ENCODE data around the gene IGSF3. TPM values are rescaled to one million over a fixed set of nuclear protein-coding genes. Genes with fewer than 3 reads are reported as not detected.
"Not testable (repeated sequence)": the region's sequence is repeated elsewhere in the genome, so short reads cannot be mapped to it uniquely, and the experiment has no call there.

The IGSF3 gene
- total RNA-seq, 1 donor from 2014 or later, result 0.84 TPM

DNA sequence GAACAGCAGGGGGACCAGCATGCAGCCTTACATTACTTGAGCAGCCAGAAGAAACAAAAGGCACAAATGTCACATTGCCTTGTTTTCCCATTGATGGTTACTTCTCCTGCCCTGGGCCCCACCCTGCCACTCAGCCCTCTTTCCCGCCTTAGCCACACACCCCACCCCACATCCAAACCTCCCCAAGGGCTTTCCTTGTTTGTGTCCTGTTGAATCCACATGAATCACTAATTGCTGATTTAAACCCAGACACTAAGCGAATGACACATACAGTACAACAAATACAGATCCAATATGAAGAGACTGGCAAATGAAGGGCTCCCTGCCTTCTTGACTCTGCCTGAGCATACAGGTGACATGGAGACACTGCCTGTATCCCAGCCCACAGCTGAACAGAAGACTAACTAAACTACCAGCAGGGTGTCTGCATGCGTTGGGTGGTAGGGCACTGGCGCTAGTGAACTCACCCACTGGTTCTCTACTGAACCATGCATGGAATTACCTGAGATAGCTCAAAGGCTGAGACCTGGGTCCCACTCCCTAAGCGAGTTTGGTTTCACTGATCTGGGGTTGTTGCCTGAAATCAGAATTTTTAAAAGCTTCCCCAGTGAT lies 3.1 kb downstream of the IGSF3 start:
- DNase-seq (ENCODE audit: low spot score), result no peak

DNA sequence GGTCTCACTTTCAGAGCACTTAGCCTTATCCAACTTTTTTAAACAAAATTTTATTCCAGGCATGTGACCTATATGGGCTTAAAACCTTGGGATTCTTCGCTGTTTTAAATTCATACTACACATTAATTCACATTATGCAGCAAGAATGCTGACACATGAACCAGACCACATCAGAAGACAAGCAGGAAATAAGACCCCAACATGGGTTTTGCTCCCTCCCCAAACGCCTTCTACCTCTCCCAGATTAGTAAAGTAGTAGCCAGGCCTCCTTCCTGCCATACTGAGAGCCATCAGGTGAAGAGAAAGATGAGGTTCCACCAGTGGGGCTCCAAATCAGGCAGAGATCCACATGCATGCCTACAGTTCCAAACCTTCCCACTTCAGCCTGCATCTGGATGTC lies 3.7 kb downstream of the IGSF3 start:
- DNase-seq (ENCODE audit: low spot score), result no peak

DNA sequence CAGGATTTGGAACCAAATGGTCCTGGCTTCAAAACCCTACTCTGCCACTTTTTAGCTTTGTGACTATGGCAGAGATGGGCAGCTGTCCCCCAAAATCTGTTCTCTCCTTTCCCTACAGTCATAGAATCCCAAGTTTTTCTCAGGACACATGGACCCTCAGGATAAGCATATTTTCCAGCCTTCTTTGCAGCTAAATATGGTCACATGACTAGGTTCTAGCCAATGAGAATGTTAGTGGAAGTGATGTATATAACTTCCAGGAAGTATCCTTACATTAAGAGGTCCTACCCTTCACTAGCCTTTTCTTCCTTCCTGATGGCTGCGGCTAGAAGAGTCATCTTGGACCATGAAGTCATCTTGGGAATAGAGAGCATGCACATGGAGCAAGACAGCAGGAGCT lies 5.9 kb downstream of the IGSF3 start:
- DNase-seq (ENCODE audit: low spot score), result no peak

DNA sequence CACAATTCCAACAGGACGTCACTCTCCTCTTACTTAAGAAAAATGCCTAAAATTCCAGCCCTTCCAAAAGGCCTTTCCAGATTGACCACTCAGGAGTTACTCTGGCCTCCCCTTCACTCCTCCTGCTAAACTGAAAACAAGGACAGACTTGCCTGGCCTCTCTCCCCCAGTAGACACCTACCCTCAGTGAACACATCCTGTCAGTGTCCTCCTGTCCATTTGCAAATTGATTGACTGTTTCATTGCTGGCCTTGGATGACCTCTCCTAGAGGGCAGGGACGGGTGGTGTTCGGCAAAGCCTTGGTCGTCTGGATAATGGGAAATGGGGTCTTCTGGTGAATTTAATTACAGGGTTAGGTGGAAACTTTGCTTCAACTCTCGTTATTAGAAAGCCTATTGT lies 8.9 kb downstream of the IGSF3 start:
- DNase-seq (ENCODE audit: low spot score), result not testable (repeated sequence)

DNA sequence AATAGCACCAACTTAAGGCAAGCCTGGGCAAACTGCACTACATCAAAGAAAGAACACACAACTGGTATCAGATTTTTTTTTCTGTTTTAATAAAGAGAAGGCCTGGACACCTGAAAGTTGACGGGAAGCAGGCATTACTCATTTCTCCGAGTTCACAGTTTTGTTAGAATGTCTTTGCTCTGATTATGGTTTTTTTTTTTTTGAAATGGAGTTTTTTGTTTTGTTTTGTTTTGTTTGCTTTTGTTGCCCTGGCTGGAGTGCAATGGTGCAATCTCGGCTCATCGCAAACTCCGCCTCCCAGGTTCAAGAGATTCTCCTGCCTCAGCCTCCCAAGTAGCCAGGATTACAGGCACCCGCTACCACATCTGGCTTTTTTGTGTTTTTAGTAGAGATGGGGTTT lies 9.7 kb downstream of the IGSF3 start:
- DNase-seq (ENCODE audit: low spot score), result not testable (repeated sequence)

DNA sequence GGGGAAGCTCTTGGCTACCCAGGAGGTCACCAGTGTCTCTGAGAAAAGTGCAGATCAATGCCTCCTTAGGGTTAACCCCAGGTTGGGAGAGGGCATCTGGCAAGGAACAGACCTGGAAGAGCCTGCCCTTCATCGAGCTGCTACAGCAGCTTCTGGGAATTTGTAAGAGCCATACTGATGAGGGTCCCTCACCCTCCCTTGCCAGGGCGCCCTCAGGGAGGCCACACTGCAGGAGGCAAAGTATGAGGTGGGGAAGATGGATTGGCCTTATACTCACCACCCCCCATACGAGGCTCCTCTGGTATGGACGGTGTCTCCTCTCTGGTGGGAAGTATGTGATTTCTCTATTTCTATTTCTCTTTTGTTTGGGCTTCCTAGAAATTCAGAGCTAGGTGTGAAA lies 13.2 kb downstream of the IGSF3 start:
- DNase-seq (ENCODE audit: low spot score), result no peak

DNA sequence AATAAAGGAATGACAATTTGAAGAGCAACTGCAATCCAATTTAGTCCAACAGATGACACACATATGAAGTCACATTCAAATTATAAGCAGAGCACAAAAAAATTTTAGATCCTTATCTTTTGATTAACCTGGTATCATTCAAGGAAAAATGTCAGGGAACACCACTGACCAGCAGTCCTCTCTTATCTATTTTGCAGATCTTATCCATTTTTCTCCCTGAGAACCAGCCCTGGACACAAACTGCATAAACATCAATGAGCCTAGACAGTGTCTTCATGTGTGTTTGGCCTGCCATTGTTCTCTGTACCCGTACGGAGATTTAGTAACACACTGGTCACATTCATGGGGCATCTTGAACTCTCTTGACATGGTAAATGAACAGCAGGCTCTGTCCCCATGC lies 14.9 kb downstream of the IGSF3 start:
- DNase-seq (ENCODE audit: low spot score), result not testable (repeated sequence)

DNA sequence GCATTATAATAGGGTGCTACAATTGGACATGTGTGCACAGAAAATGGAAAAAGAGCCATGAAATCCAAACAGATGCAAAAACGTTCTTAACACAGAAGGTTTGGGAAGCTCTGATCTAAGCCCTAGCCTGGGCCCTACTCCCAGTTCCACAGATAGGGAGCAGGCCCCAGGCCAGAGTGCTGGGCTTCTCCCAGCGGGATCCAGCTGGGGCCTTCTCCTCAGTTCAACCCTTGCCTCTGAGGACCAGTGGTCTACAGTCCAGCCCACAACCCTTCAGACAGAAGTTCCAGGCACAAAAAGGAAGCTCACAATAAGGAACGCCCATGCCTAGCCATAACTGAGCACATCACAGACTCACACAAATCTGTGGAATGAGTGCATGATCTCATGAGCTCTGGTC lies 16.8 kb downstream of the IGSF3 start:
- DNase-seq (ENCODE audit: low spot score), result not testable (repeated sequence)

DNA sequence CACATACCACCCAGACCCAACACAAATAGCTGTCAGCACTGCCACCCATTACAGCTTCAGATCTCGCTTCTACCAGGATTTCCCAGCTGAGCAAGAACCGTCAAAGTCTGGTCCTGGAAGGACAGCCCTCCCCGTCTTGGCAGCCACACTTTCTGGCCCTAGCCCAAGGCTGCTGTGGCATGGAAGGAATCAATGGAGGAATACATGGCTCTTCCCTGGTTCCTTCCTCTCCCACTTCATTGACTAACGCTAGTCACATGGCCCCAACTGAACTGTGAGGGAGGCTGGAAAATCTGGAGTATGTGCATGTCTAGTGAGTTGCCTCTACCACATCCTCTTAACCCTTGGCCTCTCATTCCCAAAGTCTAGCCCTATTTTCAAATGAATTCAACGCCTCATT lies 18.5 kb downstream of the IGSF3 start:
- not testable (repeated sequence) for DNase-seq (ENCODE audit: low spot score)

DNA sequence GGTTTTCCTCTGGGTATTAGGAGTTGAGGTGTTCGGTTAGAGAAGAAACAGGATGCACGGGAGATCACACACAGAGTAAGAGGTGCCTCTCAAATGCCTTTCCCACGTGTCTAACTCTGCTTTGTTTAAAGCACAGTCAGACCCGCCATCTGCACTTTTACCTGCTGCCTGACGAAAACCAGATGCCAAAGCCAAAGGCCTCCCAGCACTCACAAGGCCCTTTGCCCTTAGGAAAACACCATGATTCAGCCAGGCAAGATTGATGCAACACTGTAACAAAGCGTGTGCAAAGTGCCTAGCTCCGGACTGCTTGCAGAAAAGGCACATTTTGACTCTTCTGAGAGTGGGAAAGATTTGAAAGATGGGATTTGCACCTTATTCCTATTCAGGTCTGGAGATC lies 19.2 kb downstream of the IGSF3 start:
- DNase-seq (ENCODE audit: low spot score), result not testable (repeated sequence)

DNA sequence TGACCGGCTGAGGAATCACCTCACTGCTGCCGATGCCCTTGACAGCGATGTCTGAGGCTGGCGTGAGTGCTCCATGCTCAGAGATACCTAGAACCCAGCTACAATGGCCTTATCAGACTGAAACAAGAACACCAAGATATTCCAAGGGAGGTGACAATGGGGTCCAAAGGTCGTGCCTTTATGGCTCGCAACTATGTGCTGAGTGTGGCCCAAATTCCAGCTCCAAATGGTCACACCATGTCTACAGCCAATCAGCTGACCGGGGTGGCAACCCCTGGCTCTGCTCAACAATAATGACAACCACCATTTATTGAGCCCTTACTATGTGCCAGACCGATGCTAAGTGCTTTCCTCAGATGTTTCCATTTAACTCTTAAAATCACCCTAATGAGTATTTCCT lies 20.3 kb downstream of the IGSF3 start:
- not testable (repeated sequence) for DNase-seq (ENCODE audit: low spot score)

DNA sequence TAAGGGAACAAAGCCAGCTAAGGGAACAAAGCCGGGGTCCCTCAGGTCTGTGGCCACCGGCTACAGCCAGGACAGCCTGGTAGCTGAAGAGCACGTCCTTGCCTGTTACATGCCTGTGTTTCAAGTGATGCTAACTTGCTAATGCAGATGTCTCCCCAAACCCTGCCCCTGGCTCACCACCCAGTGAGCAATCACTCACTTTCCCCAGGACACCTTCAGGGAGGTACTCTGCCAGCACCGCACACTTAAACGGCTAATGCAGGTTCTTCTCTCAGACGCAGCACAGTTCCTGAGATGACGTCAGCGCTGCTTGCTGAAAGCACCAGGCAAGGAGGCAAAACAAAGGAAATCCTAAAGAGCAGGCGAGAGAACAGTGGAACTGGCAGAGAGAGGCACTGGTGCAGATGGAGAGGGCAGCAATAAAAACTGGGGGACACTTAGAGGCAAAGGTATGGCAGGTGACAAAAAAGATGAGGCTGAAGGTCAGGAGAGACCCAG lies 20.8 kb downstream of the IGSF3 start:
- DNase-seq (ENCODE audit: low spot score), result not testable (repeated sequence)

DNA sequence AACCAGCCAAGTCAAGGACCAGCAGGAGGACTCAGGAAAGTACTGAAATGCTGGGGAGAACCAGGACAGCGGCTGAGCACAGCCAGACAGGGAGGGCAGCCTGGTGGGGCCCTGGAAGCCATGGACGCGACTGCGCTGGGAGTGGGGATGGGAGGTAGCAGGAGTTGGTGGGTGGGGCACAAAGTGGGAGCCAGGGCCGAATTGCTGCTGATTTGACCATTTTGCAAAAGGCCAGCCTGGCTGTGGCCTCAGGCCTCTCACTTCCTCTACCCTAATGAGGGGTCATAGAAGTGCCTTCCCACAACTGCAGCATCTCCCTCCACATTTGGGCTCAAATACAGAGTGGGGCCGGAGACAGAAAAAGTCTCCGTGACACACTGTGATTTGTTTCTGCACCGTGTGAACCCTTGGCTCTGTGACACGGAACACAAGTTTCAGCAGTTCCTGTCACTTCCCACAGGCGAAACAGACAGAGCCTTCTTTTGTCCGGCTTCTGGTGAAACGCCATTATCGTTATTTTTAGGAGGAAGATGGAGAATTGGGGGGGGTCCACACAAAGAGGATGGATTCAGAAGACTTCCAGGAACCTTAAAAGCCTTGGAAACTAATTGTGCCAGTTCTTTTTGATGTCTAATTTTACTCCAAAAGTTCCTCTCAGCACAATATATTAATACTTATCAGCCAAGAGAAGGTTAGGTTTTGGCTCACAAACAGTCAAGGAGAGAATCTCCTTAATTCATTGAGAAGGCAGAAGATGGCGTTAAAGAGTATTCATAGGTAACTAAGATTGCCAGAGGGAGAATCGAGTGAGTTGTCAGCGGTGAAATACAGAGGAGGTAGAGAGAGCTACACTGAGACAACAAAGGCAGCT lies 21.5 kb downstream of the IGSF3 start:
- not testable (repeated sequence) for DNase-seq (ENCODE audit: low spot score)

DNA sequence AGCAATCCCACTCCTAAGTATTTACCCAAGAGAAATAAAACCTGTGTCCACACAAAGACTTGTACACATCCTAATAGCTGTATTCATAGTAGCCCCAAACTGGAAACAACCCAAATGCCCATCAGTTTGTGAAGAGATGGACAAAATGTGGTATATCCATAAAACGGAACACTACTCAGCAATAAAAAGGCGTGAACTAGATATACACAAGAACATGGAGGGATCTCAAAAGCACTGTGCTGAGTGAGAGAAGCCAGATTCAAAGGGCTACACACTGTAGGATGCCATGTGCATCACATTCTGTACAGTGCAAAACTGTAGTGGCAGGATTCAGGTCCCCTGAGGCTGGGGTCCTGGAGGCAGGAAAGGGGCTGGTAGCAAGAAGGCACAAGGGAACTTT lies 22.5 kb downstream of the IGSF3 start:
- DNase-seq (ENCODE audit: low spot score), result not testable (repeated sequence)

DNA sequence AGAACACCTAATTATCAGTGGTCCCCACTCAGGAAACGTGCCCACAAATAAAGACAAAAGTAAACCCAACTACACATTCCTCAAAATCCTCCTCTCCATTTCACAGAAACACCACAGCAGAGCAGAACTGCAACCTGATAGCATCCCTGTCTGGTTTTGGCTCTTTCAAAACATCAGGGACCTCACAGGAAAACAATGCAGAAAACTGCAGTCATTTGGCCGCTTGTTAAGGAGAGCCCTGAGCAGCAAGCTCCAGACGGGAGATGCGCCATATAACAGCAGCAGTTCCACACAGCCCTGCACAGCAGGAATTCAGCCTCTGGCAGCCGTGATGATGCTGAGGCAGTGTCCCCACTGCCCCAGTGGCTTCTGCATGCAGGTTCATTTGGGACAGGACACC lies 23.4 kb downstream of the IGSF3 start:
- DNase-seq (ENCODE audit: low spot score), result not testable (repeated sequence)

DNA sequence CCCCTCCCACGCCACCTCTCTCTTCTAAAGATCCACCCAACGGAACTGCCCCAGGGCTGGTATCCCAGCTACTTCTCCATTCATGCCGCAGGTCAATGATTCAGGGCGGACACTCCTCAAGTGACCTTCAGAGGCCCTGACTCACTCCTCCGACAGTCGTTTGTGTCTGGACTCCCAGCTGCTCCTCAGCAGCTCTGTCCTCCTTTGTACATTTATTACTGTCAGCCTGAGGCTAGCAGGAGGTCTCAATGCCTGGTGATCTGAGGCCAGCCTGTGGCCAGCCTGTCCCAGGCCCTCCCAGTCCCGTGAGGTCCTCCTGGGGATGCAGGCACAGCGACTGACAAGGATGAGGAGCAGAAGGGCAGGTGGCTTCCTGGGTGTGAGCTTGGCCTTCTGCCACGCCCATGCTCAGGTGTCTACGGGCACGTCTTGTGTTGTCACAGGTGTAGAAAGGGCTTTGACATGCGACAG lies 24.2 kb downstream of the IGSF3 start:
- not testable (repeated sequence) for DNase-seq (ENCODE audit: low spot score)

DNA sequence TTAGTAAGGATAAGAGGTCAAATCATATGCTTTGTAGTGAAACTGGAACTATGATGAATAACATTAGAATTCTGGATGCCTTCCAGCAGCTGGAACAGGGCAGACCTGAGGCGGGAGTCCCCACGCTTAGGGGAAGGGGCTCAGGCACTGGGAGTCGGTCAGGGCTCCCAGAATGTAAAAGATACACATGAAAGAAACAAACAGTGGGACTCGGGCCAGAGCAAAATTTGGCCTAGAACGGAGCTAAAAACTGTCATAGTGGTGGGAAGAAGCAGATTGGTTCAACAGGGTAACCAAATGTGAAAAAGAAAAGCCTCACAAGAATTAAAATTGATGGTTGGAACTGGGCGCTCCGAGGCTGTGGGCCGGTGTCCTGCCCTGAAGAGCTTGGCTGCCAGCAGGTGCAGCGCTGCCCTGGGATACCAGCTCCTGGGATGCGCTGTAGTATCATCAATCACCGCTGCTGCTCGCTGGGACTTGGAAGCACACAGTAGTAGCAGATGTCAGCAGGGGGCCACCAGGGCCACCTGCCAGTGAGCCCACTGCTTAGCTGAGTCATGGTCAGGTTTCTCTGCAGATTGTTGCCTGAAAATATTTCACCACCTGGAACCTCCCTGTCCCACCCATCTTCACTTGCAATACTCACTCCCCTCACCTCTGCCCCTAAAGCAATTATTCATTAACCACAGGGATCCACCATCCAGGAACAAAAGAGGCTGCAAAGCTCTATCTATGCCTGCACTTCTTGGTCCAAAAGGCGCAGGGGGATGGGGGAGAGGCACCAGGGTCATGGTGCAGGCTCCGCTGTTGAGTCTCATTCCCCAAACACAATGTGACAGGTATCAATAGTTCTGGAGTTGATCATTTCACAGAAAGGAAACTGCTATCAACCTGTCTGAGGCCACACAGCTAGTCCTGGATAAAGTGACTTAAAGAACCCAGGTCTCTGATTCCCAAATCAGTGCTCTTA lies 24.9 kb downstream of the IGSF3 start:
- DNase-seq (ENCODE audit: low spot score), result not testable (repeated sequence)

DNA sequence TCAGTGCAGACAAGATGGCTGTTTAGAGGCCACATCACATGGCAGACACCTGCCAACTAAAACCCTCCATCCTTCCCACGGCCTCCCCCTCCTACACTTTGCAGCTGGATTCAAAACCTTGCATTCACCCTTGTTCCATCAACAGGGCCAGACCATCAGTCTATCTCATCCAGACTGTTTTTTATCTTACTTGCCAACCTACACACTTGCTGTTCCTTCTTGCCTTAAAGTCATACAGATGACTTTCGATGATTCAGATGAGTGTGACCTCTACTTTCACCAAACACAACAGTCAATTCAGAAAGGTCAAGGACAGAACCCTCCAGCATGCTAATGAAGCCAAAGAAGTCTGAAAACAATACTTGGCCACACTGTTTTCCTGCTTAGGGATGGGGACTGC lies 29.9 kb downstream of the IGSF3 start:
- not testable (repeated sequence) for DNase-seq (ENCODE audit: low spot score)

DNA sequence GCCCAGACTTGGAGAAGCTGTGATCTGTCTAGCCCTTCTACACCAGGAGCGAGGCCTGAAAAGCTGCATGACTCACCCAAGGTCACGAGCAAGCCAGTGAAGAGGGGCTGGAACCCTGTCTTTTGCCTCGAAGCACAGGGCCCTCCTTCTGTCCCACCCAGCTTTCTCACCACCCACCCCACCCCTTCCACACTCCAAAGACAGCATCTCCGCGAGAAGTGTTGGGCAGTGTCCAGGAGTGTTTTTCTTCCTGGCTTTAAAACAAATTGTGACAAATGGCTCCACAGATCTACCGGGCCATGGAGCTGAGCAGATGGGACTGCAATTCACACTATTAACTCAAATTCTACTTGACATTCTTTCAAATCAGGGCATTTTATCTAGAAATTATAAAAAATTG lies 30.9 kb downstream of the IGSF3 start:
- DNase-seq (ENCODE audit: low spot score), result not testable (repeated sequence)

DNA sequence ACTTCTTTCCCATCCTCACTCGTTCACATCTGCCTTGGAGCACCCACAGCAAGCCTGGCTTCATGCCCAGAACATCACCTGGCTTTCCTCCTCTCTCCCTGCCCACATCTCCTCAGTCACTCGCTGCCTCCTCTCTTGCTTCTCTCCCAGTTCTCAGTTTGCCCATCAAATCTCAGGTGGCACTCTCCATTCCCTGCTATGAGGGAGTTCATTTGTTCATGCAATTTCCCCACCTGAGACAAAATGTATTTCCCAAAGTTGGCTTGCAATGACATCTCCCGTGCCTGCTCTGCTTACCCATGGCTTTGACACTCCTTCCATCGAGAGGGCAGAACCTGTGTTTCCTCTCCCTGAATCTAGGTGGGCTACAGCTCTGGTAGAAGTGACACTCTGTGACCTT lies 33.1 kb downstream of the IGSF3 start:
- DNase-seq (ENCODE audit: low spot score), result not testable (repeated sequence)

All from mesenteric fat pad (tissue), 1 donor.